Hematopoietic multipotent progenitor cell treated with erythropoietin and hydrocortisone succinate and interleukin-3 and kit ligand, for 8 days (in vitro differentiated cells): ENCODE results near the gene AK9.
A peak's percentile ranks its signal among the peaks of the same experiment; 100 is the strongest.
"Not testable (repeated sequence)": the region's sequence is repeated elsewhere in the genome, so short reads cannot be mapped to it uniquely, and the experiment has no call there.

Experiments
- DNase-seq: peaks from one replicate; pipeline ENCODE4 v3.0.0-alpha.2; 2015

AK9 gene

DNA sequence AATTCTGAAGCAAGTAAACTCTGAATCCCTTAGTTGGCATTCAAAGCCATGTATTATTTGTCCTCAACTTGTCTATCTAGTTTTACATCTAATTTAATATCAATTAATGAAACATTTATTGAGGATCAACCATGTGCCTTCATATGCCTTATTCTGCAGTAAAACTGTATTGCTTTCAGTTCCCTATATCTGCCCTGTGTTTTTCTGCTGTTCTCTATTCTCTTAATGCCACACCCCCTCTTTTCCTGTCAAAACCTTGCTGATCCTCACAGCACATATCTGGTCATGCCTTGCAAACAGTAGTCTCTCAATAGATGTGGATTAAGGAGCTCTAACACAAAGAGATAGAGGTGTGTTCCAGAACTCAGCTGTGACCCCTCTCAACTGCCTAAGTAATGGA lies 2.1 kb upstream of the AK9 start:
- DNase-seq = no peak

DNA sequence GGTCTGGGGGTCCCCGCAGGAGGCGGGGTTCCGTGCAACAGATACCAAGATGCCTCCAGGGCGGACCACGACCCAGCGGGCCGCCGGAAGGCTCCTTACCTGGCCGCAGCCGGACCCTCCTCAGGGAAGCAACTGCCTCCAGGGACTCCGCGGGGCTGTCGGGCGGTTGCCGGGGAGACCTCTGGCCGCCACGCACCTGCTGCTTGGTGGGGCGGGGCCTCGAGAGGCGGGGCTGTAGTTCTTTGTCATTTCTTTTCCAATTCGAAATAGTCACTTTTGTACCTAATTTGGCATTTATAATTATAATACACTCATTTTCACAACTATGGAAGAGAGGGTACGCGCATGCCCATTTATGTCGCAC lies 647 bp downstream of the AK9 start:
- peak; percentile 41 for DNase-seq

DNA sequence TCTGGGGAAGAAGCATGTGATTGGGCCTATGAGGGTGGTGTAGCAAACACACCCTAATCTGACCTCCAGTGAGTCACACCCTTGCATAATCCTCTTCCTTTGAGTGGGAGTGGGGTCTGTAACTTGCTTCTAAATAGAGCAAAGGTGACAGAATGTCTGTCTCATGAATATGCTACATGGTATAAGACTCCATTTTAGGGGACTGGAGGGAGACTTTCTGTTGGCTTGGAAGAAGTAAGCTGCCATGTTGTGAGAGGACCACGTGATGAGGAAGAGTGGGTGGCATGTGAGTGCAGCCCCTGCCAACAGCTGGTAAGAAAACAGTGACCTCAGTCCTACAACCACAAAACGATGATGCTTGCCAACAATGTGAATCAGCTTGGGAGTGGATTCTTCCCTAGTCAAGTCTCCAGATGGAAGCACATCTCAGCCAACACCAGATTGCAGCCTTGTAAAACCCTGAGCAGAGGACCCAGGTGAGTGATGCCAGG lies 3.7 kb downstream of the AK9 start:
- DNase-seq = peak; percentile 39

DNA sequence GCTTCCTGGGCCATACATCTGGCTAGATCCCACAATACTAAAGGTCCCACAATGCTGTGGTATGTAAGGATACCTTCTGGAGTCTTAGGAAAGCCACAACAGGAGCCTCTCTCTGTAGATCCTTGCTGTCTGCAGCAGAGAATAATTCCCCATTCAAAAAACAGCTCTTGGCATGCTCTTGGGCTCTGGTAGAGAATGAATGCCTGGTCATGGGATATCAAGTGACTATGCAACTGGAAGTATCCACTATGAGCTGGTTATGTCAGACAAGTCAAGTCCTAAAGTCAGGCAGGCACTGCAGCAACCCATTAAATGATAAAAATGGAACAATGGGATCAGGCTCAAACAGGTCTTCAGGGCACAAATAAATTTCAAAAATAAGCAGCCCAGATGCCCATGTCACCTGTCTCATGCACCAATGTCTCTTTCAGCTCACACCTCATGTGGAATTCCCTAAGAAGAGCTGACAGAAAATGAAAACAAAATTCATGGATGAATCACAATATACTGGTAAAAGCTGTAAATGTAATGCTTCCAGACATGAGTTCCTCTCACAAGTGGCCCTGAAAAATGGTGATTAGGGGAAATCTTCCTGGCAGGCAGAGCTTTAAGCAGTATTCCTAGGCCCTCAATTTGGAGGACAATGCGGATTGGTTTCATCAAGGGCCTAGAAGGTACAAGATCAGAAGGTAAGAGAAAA lies 4.3 kb downstream of the AK9 start:
- DNase-seq = no peak

DNA sequence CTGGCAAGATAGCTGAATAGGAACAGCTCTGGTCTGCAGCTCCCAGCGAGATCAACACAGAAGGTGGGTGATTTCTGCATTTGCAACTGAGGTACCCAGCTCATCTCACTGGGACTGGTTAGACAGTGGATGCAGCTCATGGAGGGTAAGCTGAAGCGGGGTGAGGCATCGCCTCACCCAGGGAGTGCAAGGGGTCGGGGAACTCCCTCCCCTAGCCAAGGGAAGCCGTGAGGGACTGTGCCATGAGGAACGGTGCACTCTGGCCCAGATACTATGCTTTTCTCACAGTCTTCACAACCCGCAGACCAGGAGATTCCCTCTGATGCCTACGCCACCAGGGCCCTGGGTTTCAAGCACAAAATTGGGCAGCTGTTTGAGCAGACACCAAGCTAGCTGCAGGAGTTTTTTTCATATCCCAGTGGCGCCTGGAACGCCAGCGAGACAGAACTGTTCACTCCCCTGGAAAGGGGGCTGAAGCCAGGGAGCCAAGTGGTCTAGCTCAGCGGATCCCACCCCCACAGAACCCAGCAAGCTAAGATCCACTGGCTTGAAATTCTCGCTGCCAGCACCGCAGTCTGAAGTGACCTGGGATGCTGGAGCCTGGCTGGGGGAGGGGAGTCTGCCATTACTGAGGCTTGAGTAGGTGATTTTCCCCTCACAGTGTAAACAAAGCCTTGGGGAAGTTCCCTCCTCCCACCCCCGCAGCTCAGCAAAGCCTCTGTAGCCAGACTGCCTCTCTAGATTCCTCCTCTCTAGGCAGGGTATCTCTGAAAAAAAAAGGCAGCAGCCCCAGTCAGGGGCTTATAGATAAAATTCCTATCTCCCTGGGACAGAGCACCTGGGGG lies 12.1 kb downstream of the AK9 start:
- DNase-seq = not testable (repeated sequence)

DNA sequence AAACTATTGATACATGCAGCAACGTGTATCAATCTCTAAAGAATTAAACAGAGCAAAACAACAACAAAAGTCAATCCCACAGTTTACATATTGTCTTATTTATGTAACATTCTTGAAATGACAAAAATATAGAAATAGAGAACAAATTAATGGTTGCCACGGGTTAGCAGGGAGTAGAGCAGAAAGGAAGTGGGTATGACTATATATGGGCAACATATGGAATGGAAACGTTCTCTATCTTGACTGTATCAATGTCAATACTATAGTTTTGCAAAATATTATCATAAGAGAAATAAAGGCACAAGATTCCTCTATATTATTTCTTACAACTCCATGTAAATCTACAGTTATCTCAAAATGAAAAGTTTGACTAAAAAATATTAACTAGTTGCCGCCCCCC lies 12.8 kb downstream of the AK9 start:
- DNase-seq = no peak

DNA sequence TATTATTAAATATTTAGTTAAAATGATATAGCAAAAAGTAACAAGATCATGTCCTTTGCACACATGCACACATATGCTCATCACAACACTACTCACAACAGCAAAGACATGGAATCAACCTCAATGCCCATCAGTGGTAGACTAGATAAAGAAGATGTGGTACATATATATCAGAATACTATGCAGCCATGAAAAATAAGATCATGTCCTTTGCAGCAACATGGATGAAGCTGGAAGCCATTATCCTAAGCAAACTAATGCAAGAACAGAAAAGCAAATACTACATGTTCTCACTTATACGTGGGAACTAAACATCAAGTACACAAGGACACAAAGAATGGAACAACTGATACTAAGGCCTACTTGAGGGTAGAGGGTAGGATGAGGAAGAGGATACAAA lies 14.3 kb downstream of the AK9 start:
- no peak for DNase-seq

DNA sequence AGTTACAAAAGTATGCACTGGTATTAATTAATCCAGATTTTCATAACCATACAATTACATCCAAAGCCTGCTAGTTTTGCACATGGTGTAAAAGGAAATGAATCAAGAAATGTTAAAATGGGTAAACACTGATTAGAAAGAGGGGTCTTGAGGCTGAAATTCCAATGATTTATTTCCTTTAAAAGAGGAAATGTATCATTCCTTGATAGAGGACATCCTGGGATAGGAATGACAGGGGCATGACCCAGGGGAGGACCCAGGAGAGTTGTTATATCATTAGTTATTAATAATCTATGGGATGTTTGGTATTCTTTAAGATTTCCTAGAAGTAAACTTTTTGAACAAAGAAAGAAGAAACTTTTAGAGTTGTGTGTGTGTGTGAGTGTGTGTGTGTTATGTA lies 18.2 kb downstream of the AK9 start:
- DNase-seq = no peak

DNA sequence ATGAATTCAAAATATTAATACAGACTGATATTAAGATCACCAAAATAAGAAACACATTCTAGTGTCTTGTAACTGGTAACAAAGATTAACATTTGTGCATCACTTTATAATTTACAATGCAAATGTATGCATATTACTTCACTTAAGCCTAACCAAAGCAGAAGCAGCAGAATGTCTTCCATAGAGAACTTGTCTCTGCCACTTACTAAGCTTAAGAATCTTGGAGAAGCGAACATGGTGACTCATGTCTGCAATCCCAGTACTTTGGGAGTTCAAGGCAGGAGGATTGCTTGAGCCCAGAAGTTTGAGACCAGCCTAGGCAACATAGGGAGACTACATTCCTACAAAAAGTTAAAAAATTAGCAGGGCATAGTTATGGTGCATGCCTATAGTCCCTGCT lies 18.8 kb downstream of the AK9 start:
- DNase-seq = no peak

DNA sequence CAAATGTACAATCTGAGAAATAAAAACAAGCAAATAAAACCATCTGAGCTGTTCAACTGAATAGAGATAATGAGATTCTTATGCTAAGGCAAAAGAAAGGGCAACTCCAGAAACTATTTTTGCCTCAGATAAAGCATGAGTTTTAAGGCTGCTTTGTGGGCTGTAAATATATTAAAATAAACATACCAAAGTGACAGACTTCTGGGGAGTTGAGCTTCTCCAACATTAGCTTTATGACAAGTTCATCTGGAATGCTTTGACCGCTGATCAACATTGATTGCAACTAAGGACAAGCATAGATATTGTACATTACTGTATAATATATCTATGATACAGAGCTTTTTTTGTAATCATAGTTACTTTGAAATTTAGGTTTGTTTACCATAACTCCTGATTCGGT lies 19.3 kb downstream of the AK9 start:
- DNase-seq = no peak

DNA sequence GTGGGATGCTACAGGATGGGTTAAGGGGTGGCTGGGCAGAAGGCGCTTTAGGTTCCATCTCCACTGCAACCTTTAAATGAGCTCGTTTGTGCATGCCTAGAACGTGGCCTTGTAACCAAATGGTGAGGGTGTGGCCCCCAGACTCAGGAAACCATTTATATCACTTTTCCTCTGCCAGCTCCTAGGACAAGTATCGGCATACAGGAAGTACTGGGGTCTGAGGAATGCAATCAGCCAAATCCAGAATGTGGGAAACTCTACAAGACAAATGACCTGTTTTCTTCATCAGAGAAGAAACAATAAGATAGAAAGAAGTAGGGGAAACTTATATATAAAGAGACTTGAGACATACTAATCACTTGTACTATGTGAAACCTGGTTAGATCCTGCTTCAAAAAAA lies 21.2 kb downstream of the AK9 start:
- no peak for DNase-seq

DNA sequence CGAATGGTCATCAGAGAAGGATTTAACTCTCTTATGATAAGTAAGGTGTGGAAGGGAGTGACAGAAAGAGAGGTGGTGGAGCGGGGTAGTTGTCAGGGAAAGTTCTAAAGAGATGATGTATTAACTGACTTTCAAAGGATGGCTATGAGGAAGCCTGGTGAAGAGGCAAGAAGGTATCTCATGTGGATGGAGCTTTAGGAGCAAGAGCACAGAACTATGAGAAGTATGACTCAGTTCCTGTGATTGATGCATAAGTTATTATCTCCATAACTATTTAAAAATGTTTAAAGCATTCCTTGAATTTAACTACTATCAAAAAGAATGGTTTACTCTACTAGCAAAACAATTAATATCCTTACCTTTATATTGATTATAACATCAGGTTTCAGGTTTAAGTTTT lies 28.8 kb downstream of the AK9 start:
- no peak for DNase-seq

DNA sequence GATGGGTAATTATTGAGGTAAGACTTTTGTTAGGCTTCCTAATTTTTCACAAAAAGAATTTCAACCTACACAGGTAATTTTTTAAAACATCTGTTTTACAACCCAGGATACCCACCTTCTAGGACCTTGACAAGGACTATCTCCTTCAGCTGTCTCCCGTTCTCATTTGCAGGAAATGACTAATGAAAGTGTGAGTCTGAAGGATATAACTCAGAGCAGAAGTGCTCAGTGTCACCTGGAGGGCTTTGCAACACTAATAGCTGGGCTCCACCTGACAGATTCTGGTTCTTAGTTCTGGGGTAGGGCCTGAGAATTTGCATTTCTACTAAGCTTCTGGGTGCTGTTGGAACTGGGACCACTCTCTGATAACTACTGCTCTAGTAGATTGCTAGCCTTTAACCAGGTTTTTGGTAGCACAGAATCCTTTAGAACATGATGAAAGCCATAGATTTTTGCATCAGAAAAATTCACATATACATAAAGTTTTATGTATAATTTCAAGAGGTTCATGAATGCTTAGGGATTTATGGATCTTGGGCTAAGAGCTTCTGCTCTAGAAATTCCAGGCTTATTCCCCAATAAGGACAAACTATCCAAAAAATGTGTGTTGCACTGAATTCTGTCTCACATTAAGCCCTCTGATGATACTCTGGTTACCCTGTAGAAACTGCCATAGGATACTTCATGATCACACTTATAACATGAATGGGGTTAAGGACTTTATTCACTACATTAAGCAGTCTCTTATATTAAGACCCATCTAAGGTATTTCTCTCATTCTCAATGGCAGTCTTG lies 30.3 kb downstream of the AK9 start:
- DNase-seq = no peak

DNA sequence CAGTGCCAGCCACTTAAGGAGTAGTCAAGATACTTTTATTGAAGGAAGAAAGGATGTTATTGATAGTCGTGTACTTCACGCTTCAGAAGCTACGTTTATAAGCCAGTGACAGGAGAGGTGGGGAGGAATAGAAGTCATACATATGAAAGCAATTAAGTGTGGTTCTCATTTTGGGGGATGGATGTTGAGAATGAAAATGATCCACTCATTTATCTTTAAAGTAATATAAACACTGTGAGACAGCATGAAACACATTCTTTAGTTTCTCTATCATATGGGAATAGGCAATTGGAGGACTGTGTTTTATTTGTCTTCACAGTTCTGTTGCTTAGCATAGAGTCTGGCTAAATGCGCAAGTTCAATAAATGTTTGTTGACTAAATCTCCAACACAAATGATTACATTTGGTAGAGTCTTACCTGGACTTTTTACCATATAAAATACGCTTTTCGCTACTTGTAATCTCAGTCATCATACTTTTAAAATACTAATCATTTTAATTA lies 35.2 kb downstream of the AK9 start:
- DNase-seq = no peak

DNA sequence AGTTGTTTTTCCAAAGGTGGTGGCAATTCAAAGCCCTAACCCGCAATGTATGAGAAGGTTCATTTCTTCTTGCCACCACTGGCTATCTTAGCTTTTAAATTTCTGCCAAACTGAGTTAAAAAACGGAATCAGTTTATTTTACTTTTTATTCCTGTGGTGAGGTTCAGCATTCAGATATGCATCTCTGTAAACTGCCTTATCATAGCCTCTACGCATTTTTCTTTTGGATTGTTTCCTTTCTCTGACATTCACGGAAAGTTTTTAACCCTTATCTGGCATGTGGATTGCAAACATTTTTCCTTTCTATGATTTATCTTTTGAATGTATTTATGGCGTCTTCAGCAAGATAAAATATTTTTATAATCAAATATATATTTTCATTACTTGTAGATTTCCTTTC lies 37.7 kb downstream of the AK9 start:
- DNase-seq = no peak

DNA sequence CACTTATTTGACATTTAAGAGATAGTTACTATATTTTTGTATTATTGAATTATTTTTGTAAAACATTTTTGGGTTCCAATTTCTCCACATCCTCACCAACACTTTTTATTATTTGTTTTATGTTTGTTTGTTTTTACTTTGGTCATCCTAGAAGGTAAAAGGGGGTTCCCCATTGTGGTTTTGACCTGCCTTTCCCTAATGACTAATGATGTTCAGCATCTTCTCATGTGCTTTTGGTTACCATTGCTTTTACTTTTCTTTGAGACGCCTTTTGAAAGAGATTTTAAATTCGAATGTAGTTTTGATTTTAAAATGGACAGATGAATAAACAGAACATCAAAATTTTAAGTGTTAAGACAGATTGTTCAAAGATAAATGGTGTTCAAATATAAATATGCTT lies 46.9 kb downstream of the AK9 start:
- no peak for DNase-seq

DNA sequence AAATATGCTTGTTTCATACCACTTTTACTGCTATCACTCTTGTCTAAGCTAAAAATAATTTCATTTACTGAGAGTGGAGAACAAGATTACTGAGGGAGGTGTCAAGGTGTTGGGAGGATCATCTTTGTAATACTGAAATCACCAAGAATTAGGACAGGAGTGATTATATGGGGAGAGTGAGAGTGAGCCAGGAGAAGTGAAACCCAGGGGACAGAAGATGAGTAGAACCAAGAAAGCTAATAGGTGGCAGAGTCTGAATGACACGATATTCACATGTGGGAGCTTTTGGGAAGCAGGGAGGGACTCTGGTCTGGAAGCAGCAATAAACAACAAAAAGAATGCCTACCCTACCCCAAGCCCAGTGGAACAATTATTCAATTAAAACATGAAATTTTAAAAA lies 58.6 kb downstream of the AK9 start:
- no peak for DNase-seq

DNA sequence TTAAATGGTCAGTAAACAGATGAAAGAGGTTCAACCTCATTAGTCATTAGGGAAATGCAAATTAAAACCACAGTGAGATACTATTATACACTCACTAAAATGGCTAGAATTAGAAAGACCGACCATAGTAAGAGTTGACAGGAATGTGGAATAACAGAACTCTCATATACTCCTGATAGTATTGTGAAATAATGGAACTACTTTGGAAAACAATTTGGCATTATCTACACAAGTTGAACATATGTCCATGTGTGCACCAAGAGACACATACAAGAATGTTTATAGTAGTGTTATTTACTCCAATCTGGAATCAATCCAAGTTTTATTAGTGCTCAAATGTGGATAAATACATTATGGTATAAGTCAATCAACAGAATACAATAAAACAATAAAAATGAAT lies 59.6 kb downstream of the AK9 start:
- no peak for DNase-seq

DNA sequence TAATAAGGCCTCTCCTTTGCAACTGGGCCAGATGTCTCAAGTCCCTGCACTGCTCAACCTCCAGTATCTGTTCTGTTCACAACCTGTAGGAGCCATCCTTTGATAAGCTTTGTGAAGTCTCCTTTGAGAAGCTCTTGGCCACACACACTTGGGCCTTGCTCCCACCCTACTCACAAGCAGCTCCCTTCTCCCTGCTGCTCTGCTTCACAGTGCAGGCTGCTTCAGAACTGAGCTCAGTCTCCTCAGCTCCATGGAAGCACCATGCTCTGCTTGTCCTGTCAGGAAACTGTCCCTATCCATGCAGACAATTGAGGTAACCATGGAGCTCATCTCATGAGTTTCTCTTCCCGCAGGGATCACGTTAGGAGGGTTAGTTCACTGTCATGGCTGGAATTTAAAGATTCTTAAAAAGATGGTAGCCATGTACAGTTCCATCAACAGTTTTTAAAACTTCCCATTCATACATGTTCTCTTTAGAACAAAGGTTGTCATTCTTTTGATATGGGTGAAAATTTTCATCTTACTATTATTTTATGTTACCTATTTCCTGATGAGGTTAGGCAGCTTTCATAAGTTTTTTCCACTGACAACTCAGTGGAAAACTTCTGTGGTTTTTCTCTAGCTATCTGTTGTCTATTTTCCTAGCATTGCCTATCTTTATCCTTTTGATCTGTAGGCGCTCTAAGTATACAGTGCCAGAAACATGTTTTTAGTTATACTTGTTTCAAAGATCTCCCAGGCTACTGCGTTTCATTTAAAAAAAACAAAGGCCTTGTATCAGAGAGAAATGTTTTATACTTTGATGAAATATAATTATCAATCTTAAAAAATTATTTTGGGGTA lies 62.6 kb downstream of the AK9 start:
- peak; percentile 38 for DNase-seq

DNA sequence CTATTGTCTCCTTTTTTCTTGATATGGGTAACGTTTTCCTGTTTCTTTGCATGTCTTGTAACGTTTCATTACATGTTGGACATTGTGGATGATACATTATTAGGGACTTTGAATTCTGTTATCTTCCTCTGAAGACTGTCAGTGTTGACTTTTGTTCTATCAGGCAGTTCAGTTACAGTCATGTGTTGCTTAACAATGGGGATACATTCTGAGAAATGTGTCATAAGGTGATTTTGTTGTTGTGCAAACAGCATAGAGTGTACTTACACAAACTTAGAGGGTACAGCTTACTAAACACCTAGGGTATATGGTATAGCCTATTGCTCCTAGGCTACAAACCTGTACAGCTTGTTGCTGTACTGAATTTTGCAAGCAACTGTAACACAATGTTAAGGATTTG lies 64.7 kb downstream of the AK9 start:
- DNase-seq = no peak

DNA sequence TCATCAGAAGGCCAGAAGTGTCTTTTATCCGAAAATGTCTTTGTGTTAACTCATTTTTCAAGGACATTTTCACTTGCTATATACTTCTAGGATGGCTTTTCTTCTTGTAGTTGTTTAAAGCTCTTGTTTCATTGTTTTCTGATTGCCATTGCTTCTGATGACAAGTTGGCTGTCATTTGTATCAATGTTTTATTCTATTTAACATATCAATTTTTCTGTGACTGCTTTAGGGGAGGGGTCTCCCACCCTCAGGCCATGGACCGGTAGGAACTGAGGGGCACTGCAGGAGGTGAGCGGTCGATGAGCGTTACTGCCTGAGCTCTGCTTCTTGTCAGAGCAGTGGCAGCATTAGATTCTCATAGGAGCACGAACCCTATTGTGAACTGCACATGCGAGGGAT lies 65.8 kb downstream of the AK9 start:
- no peak for DNase-seq

DNA sequence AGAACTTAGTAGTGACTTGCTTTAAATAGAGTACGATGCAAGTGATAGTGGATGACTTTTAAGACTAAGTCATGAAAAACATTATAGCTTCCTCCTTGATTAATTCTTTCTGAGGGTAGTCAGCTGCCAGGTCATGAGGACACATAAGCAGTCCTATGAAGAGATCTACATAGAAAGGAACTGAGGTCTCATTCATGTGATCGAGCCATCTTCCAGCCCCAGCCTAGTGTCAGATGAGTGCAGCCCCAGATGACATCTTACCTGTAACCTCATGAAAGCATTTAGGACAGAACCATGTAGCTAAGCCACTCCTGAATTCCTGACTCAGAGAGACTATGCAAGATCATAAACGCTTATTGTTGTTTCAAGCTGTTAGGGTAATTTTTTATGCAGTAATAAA lies 67.7 kb downstream of the AK9 start:
- no peak for DNase-seq

DNA sequence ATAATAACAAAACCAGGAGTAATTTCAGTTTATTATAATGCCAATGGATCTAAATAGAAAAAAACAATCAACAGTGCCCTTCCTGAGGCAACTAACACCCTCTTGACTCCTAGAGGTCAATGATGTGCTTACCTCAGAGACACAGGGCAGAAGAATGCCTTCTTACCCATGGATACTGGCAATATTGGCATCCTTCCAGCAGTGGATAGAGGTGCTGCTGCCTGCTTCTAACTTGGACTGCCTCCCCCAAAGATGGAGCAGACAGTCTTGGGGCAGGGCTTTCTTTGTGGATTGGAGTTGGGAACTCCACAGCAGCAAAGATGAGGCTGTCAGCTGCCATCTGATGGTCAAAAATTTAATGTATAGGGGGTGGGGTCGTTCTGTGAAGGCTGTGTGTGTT lies 78.7 kb downstream of the AK9 start:
- no peak for DNase-seq
